ENCODE measurements around the gene LEKR1.

- TF ChIP-seq, protein P1, sequence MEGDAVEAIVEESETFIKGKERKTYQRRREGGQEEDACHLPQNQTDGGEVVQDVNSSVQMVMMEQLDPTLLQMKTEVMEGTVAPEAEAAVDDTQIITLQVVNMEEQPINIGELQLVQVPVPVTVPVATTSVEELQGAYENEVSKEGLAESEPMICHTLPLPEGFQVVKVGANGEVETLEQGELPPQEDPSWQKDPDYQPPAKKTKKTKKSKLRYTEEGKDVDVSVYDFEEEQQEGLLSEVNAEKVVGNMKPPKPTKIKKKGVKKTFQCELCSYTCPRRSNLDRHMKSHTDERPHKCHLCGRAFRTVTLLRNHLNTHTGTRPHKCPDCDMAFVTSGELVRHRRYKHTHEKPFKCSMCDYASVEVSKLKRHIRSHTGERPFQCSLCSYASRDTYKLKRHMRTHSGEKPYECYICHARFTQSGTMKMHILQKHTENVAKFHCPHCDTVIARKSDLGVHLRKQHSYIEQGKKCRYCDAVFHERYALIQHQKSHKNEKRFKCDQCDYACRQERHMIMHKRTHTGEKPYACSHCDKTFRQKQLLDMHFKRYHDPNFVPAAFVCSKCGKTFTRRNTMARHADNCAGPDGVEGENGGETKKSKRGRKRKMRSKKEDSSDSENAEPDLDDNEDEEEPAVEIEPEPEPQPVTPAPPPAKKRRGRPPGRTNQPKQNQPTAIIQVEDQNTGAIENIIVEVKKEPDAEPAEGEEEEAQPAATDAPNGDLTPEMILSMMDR (IDR thresholded peaks at IDR 0.05): no peak
- no peak for TF ChIP-seq ZFX (IDR thresholded peaks at IDR 0.05; ENCODE audit: borderline replicate concordance)
Observed at GRCh38 chr3:156974931-156975330, 148.8 kb downstream of the LEKR1 start.

Data from 22Rv1 (cell line).